ENCODE results near the gene LCP2.

DNA sequence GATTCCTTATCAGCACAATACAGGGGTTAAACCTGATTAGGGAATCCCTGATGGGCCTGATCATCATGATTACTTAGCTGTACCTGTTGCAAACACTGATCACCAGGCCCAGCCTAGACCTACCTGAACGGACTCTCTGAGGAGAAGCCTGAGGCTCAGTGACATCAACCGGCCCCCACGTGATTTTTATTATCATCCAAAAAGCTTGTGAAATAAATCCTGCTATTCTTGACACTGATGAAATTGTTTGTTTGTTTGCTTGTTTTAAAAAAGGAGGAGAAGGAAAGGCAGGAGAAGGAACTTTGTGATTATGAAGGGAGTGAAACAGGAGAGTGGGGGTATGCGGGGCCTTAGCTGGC is 18.1 kb downstream of the LCP2 start:
- TF ChIP-seq POLR2A (IDR thresholded peaks at IDR 0.05) = no peak
- TF ChIP-seq, protein P1, sequence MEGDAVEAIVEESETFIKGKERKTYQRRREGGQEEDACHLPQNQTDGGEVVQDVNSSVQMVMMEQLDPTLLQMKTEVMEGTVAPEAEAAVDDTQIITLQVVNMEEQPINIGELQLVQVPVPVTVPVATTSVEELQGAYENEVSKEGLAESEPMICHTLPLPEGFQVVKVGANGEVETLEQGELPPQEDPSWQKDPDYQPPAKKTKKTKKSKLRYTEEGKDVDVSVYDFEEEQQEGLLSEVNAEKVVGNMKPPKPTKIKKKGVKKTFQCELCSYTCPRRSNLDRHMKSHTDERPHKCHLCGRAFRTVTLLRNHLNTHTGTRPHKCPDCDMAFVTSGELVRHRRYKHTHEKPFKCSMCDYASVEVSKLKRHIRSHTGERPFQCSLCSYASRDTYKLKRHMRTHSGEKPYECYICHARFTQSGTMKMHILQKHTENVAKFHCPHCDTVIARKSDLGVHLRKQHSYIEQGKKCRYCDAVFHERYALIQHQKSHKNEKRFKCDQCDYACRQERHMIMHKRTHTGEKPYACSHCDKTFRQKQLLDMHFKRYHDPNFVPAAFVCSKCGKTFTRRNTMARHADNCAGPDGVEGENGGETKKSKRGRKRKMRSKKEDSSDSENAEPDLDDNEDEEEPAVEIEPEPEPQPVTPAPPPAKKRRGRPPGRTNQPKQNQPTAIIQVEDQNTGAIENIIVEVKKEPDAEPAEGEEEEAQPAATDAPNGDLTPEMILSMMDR (IDR thresholded peaks at IDR 0.05) = no peak
- no peak for TF ChIP-seq EP300 (IDR thresholded peaks at IDR 0.05)
- TF ChIP-seq POLR2AphosphoS5 (IDR thresholded peaks at IDR 0.05) = no peak
